GM19452 (cell line): ENCODE results near the gene LZTS2.
"Not testable (repeated sequence)": the region's sequence is repeated elsewhere in the genome, so short reads cannot be mapped to it uniquely, and the experiment has no call there.

Experiments used
- ATAC-seq: cut with Tn5 transposase; IDR thresholded peaks from one replicate; pipeline ENCODE4 v1.9.1; 2021; ENCODE audit not compliant: unreplicated experiment

The LZTS2 gene

GRCh38 chr10:101031796-101032636 lies 32.4 kb downstream of the LZTS2 start:
- ATAC-seq: no peak

GRCh38 chr10:101032637-101033224 lies 33.1 kb downstream of the LZTS2 start:
- no peak for ATAC-seq

GRCh38 chr10:101033276-101033675 lies 33.7 kb downstream of the LZTS2 start:
- ATAC-seq: no peak

GRCh38 chr10:101034404-101034803 lies 34.8 kb downstream of the LZTS2 start:
- ATAC-seq: not testable (repeated sequence)

- no peak for ATAC-seq
Measured at GRCh38 chr10:101035314-101035713, 35.7 kb downstream of the LZTS2 start.

- ATAC-seq: no peak
Measured at GRCh38 chr10:101035916-101036702, 36.5 kb downstream of the LZTS2 start.

GRCh38 chr10:101036726-101037125 lies 37.1 kb downstream of the LZTS2 start:
- ATAC-seq: no peak

GRCh38 chr10:101038484-101038883 lies 38.9 kb downstream of the LZTS2 start:
- ATAC-seq: no peak

GRCh38 chr10:101040061-101040460 lies 40.5 kb downstream of the LZTS2 start:
- no peak for ATAC-seq

- ATAC-seq: no peak
Measured at GRCh38 chr10:101040851-101041250, 41.2 kb downstream of the LZTS2 start.

GRCh38 chr10:101041252-101041761 lies 41.7 kb downstream of the LZTS2 start:
- ATAC-seq: peak; percentile 63

GRCh38 chr10:101042118-101042517 lies 42.5 kb downstream of the LZTS2 start:
- no peak for ATAC-seq

GRCh38 chr10:101042667-101043362 lies 43.2 kb downstream of the LZTS2 start:
- peak; percentile 91 for ATAC-seq

- ATAC-seq: no peak
Measured at GRCh38 chr10:101043363-101043707, 43.7 kb downstream of the LZTS2 start.

GRCh38 chr10:101044117-101044516 lies 44.5 kb downstream of the LZTS2 start:
- no peak for ATAC-seq

GRCh38 chr10:101046332-101047238 lies 47.0 kb downstream of the LZTS2 start:
- ATAC-seq: no peak

- no peak for ATAC-seq
Measured at GRCh38 chr10:101047268-101047667, 47.7 kb downstream of the LZTS2 start.

- no peak for ATAC-seq
Measured at GRCh38 chr10:101047961-101048892, 48.6 kb downstream of the LZTS2 start.
